GM19240 (cell line): ENCODE data around the gene BBIP1.

Experiments used
- DNase-seq: peaks from one replicate; pipeline ENCODE4 v3.0.0; 2011; ENCODE audit warnings: low spot score; ENCODE audit not compliant: insufficient read length

Gene BBIP1

GRCh38 chr10:110918643-110919348 is at the start of gene BBIP1:
Gene BBIP1 (minus strand): TSS chr10:110919180. CDS start chr10:110918157, 1,023 bp downstream.
- no peak for DNase-seq

GRCh38 chr10:110967645-110968044 is 48.7 kb upstream of the BBIP1 start:
- DNase-seq, result no peak

- no peak for DNase-seq
Measured at GRCh38 chr10:110967009-110967630, 48.1 kb upstream of the BBIP1 start.

- DNase-seq, result no peak
Measured at GRCh38 chr10:110966146-110966545, 47.2 kb upstream of the BBIP1 start.

GRCh38 chr10:110965216-110965615 is 46.2 kb upstream of the BBIP1 start:
- DNase-seq, result no peak

GRCh38 chr10:110964681-110965080 is 45.7 kb upstream of the BBIP1 start:
- DNase-seq, result no peak

- DNase-seq, result no peak
Measured at GRCh38 chr10:110963162-110963561, 44.2 kb upstream of the BBIP1 start.

- DNase-seq, result no peak
Measured at GRCh38 chr10:110962443-110962842, 43.5 kb upstream of the BBIP1 start.

- DNase-seq, result no peak
Measured at GRCh38 chr10:110960333-110960712, 41.3 kb upstream of the BBIP1 start.

- DNase-seq, result no peak
Measured at GRCh38 chr10:110959379-110960332, 40.7 kb upstream of the BBIP1 start.

- no peak for DNase-seq
Measured at GRCh38 chr10:110957606-110958005, 38.6 kb upstream of the BBIP1 start.

GRCh38 chr10:110951381-110951780 is 32.4 kb upstream of the BBIP1 start:
- DNase-seq, result no peak

GRCh38 chr10:110947061-110947595 is 28.1 kb upstream of the BBIP1 start:
- DNase-seq, result no peak

- DNase-seq, result no peak
Measured at GRCh38 chr10:110946496-110946895, 27.5 kb upstream of the BBIP1 start.

GRCh38 chr10:110944792-110945396 is 25.9 kb upstream of the BBIP1 start:
- DNase-seq, result no peak

GRCh38 chr10:110939419-110939818 is 20.4 kb upstream of the BBIP1 start:
- no peak for DNase-seq

GRCh38 chr10:110936757-110937156 is 17.8 kb upstream of the BBIP1 start:
- DNase-seq, result no peak

GRCh38 chr10:110932505-110933180 is 13.7 kb upstream of the BBIP1 start:
- no peak for DNase-seq

- no peak for DNase-seq
Measured at GRCh38 chr10:110931769-110932381, 12.9 kb upstream of the BBIP1 start.

GRCh38 chr10:110927461-110927860 is 8.5 kb upstream of the BBIP1 start:
- DNase-seq, result no peak
